Cardiac fibroblast (primary cell): ENCODE results near the gene SETBP1.

ENCODE experiments used
- DNase-seq, 2 donors: peaks; one replicate each; pipeline versions ENCODE4 v3.0.0 to v3.0.0-alpha.2; 2010; ENCODE audit warnings: low read depth in 2 of 2
- H3K4me3 ChIP-seq, 2 donors: replicated peaks in 1 of 2; 1 replicate in 1 of 2; 2 replicates in 1 of 2; pipeline ENCODE4 v1.5.1; 2011; ENCODE audit warnings: low read depth in 2 of 2, low read length in 2 of 2, mild to moderate bottlenecking in 2 of 2, moderate library complexity in 1 of 2
- CTCF ChIP-seq: IDR thresholded peaks from one replicate; pipeline ENCODE4 v1.5.1; 2011; ENCODE audit warnings: low read depth, mild to moderate bottlenecking, low read length, inconsistent platforms

The SETBP1 gene

GRCh38 chr18:44915661-44916060 lies 235.0 kb downstream of the SETBP1 start:
- TF ChIP-seq CTCF, result no peak
- no peak for DNase-seq

GRCh38 chr18:44916429-44917207 lies 235.9 kb downstream of the SETBP1 start:
- no peak overlapping the region for H3K4me3 ChIP-seq
- TF ChIP-seq CTCF, result no peak

More at GRCh38 chr18:44915661-44916060, 235.0 kb downstream of the SETBP1 start:
- no peak overlapping the region for H3K4me3 ChIP-seq

GRCh38 chr18:44917216-44918141 lies 236.8 kb downstream of the SETBP1 start:
- no peak for TF ChIP-seq CTCF
- no peak for DNase-seq

More at GRCh38 chr18:44916429-44917207, 235.9 kb downstream of the SETBP1 start:
- DNase-seq, result no peak

GRCh38 chr18:44918142-44918476 lies 237.4 kb downstream of the SETBP1 start:
- no peak for TF ChIP-seq CTCF
- H3K4me3 ChIP-seq, result no peak overlapping the region
- DNase-seq, result no peak

More at GRCh38 chr18:44917216-44918141, 236.8 kb downstream of the SETBP1 start:
- H3K4me3 ChIP-seq, result no peak overlapping the region

GRCh38 chr18:44920441-44920840 lies 239.8 kb downstream of the SETBP1 start:
- no peak for TF ChIP-seq CTCF
- peak in 1 of 2 donors; percentile 12 for DNase-seq
- H3K4me3 ChIP-seq, result no peak overlapping the region

GRCh38 chr18:44921974-44922373 lies 241.3 kb downstream of the SETBP1 start:
- TF ChIP-seq CTCF, result no peak
- H3K4me3 ChIP-seq, result no peak overlapping the region
- DNase-seq, result no peak
